ENCODE data around the gene RUNX2. TPM values are rescaled to one million over a fixed set of nuclear protein-coding genes. Genes with fewer than 3 reads are reported as not detected.

RUNX2 gene
- total RNA-seq, 4 donors from 2014 or later, result 1.4 to 3.6 (median 2.3) TPM

DNA sequence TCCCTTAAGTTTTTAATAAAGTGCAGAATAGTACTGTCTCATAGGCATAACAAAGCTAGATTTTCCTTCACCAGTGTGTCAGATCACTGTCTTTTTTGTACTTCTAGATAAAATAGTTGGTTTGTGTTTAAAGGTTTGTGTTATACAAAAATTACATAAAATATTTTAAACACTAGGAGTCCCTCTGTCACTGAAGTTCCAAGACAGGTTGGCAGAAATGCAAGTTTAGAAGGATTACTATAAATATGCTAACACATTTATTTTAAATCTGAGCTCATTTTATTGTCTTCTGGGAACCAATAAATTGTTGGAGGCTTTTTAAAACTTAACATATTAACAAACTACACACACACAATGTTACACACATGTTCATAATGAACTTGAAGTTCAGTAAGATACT, 30.8 kb upstream of the RUNX2 start:
- intact Hi-C loops (cut with DNase I), result no loop called here
- no peaks in the 10 kb centered on the region for H3K9me3 ChIP-seq
- no peak overlapping the region for H3K4me3 ChIP-seq
- no peaks in the 10 kb centered on the region for H3K36me3 ChIP-seq
- no peak for TF ChIP-seq POLR2A (IDR thresholded peaks at IDR 0.05)
- no peak for TF ChIP-seq CTCF (IDR thresholded peaks at IDR 0.05)
- DNase-seq, result no peak
- H3K27ac ChIP-seq, result no peak overlapping the region
- H3K4me1 ChIP-seq, result no peaks in the 10 kb centered on the region
- H3K27me3 ChIP-seq, result no peaks in the 10 kb centered on the region

DNA sequence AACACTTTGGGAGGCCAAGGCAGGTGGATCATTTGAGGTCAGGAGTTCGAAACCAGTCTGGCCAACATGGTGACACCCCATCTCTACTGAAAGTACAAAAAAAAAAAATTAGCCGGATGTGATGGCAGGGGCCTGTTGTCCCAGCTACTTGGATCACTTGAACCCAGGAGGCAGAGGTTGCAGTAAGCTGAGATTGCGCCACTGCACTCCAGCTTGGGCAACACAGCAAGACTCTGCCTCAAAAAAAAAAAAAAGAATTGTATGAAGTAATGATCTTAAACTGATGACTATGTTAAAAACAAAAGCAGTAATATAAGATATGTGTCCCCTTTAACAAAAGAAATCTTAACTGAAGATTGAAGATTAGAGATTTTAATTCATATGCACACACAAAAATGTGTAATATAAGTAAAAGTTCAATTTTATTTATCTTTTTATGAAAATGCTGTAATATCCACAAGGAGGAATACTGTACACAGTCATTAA, 29.0 kb upstream of the RUNX2 start:
- Histone ChIP-seq H3K27me3 (no peaks in the 10 kb centered on the region), H3K4me1 (no peaks in the 10 kb centered on the region), H3K9me3 (no peaks in the 10 kb centered on the region), H3K36me3 (no peaks in the 10 kb centered on the region), H3K27ac (no peak overlapping the region), H3K4me3 (no peak overlapping the region)
- 95 to 97% methylated on average over 3 of the region's 3 CpGs for WGBS, 2 donors
- TF ChIP-seq POLR2A (IDR thresholded peaks at IDR 0.05) (no peak), CTCF (IDR thresholded peaks at IDR 0.05) (no peak)
- intact Hi-C loops (cut with DNase I), result no loop called here
- DNase-seq, result no peak

- 81 to 92% methylated on average over 1 of the region's 1 CpG for WGBS, 2 donors
- H3K4me3 ChIP-seq, result no peak overlapping the region
- H3K9me3 ChIP-seq, result no peaks in the 10 kb centered on the region
- intact Hi-C loops (cut with DNase I), result no loop called here
- DNase-seq, result no peak
- TF ChIP-seq CTCF (IDR thresholded peaks at IDR 0.05) (no peak), POLR2A (IDR thresholded peaks at IDR 0.05) (no peak)
- no peaks in the 10 kb centered on the region for H3K36me3 ChIP-seq
- H3K27ac ChIP-seq, result no peak overlapping the region
- no peaks in the 10 kb centered on the region for H3K27me3 ChIP-seq
- H3K4me1 ChIP-seq, result no peaks in the 10 kb centered on the region
Observed at GRCh38 chr6:45300736-45301135, 27.4 kb upstream of the RUNX2 start.

DNA sequence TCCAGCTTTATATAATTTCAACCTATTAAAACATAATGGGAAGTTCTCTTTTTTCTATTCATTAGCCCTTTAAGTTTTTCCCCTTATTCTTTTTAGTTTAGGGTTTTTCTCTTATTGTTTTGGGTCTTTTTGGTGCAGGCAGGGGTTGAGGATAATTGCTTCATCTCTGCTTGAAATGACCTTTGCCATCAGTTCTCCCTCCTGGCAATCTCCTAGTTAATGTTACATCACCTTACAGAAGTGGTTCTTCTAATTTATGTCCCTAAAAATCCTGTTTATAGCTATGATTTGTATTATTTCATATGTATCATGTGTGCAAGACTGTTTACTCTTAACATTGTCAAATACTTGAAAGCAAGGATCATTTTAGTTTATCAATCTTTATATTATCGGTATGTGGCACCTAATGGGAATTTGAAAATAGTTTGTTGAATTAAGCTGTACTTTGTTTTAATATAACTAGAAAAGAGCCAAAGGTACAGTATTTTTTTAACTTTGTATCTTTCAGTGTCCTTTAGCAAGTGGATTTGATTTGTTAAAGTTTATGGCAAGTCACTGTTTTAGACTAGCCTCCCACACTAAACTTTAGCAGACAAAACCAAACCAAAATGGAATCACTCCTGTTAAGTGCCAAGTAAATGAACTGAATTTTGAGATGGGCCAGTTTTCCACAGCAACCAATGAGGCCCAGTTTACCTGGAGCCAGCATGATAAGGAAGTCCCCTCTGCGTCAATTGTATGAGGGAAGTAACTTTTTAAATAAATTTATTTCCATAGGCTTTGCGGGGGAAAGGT, 26.6 kb upstream of the RUNX2 start:
- Histone ChIP-seq H3K27ac (no peak overlapping the region), H3K4me3 (no peak overlapping the region), H3K27me3 (no peaks in the 10 kb centered on the region), H3K4me1 (no peaks in the 10 kb centered on the region), H3K36me3 (no peaks in the 10 kb centered on the region), H3K9me3 (peaks cover 0 to 5% (median 0%) of the 10 kb centered on the region in 3 donors)
- DNase-seq, result no peak
- intact Hi-C loops (cut with DNase I), result no loop called here
- TF ChIP-seq POLR2A (IDR thresholded peaks at IDR 0.05), result no peak
- no peak for TF ChIP-seq CTCF (IDR thresholded peaks at IDR 0.05)
- 67 to 94% methylated on average over 2 to 3 of the region's 3 CpGs for WGBS, 2 donors

- no peaks in the 10 kb centered on the region for H3K4me1 ChIP-seq
- 88 to 93% methylated on average over 3 of the region's 3 CpGs for WGBS, 2 donors
- H3K4me3 ChIP-seq, result no peak overlapping the region
- DNase-seq, result no peak
- H3K27me3 ChIP-seq, result no peaks in the 10 kb centered on the region
- H3K36me3 ChIP-seq, result no peaks in the 10 kb centered on the region
- H3K9me3 ChIP-seq, result peaks cover 0 to 15% (median 0%) of the 10 kb centered on the region in 3 donors
- TF ChIP-seq CTCF (IDR thresholded peaks at IDR 0.05), result no peak
- no peak for TF ChIP-seq POLR2A (IDR thresholded peaks at IDR 0.05)
- intact Hi-C loops (cut with DNase I), result no loop called here
- no peak overlapping the region for H3K27ac ChIP-seq
Observed at GRCh38 chr6:45302832-45303231, 25.3 kb upstream of the RUNX2 start.

Measured in esophagus squamous epithelium (tissue), 5 donors.